GM12878 (cell line): ENCODE results near the gene ZFPM1. TPM values are rescaled to one million over a fixed set of nuclear protein-coding genes. Genes with fewer than 3 reads are reported as not detected.

Experiments used
- ATAC-seq: fragments of 200-7000 bp; cut with Tn5 transposase; 3 replicates; pipeline ENCODE4 v1.9.1; 2020; ENCODE audit warnings: mild to moderate bottlenecking, moderate library complexity
- BruUV-seq: library from RNA; stranded (reverse); fragments of 400-500 nt; replicated peaks from 2 replicates; lab custom pipeline; 2021; lab: Mats Ljungman, UMichigan
- CTCF ChIA-PET: fragments of 300-600 bp; sonication (Branson Sonifier 250); formaldehyde crosslinking; extraction: SDS; loops from one replicate; lab custom pipeline; 2021; ENCODE audit warnings: inconsistent platforms; lab: Yijun Ruan, JAX
- POLR2A ChIA-PET: fragments of 350-600 bp; formaldehyde crosslinking; extraction: SDS; loops from one replicate; lab custom pipeline; 2021; ENCODE audit warnings: inconsistent platforms; lab: Charles Lee
- RAD21 ChIA-PET: fragments of 300-600 bp; sonication (Branson Sonifier 250); formaldehyde crosslinking; loops from one replicate; lab custom pipeline; 2023; ENCODE audit warnings: antibody characterized with exemption; ENCODE audit not compliant: unreplicated experiment; lab: Charles Lee
- SMC1A ChIA-PET: fragments of 300-600 bp; sonication (Branson Sonifier 250); formaldehyde crosslinking; loops from one replicate; lab custom pipeline; 2023; ENCODE audit not compliant: unreplicated experiment, uncharacterized antibody; lab: Charles Lee
- DNase-seq: peaks from one replicate; pipeline ENCODE4 v3.0.0-alpha.2; 2011; ENCODE audit warnings: low read depth, low spot score
- FAIRE-seq: peaks from 3 replicates; lab custom pipeline; 2011; peaks lifted over from hg19 to GRCh38; lab: Jason Lieb, UNC
- H2AFZ ChIP-seq: 2 replicates; pipeline ENCODE4 v1.6.0; 2011; ENCODE audit warnings: low read depth, low read length, control low read depth; ENCODE audit not compliant: control insufficient read depth
- H3K27ac ChIP-seq: 2 replicates; pipeline ENCODE4 v1.5.1; 2011; ENCODE audit warnings: control low read depth; ENCODE audit not compliant: control insufficient read depth, insufficient read depth
- H3K27me3 ChIP-seq, 2 experiments: replicated peaks in 1 of 2; 2 replicates each; pipeline versions ENCODE4 v1.6.0 to v1.6.1; 2011; ENCODE audit warnings: low read length in 1 of 2; ENCODE audit not compliant: control insufficient read depth in 2 of 2, insufficient read depth in 2 of 2
- H3K36me3 ChIP-seq, 2 experiments: 2 replicates each; pipeline ENCODE4 v1.5.1; 2011; ENCODE audit warnings: low read length in 1 of 2; ENCODE audit not compliant: control insufficient read depth in 2 of 2, insufficient read depth in 2 of 2
- H3K4me1 ChIP-seq: 2 replicates; pipeline ENCODE4 v1.6.1; 2011; ENCODE audit warnings: mild to moderate bottlenecking, low read length, moderate library complexity, mixed read lengths; ENCODE audit not compliant: control insufficient read depth, insufficient read depth
- H3K4me2 ChIP-seq: 2 replicates; pipeline ENCODE4 v1.6.0; 2011; ENCODE audit warnings: control low read depth; ENCODE audit not compliant: control insufficient read depth, insufficient read depth
- H3K4me3 ChIP-seq: fragments of 200-600 bp; sonication (generic); 2 replicates; pipeline ENCODE4 v1.5.1; 2016
- H3K79me2 ChIP-seq: 2 replicates; pipeline ENCODE4 v1.6.0; 2011; ENCODE audit warnings: low read length; ENCODE audit not compliant: control insufficient read depth, insufficient read depth
- H3K9ac ChIP-seq: 2 replicates; pipeline ENCODE4 v1.8.0; 2011; ENCODE audit warnings: low read length, control low read depth, mixed read lengths; ENCODE audit not compliant: control insufficient read depth, insufficient read depth
- H3K9me3 ChIP-seq: replicated peaks from 3 replicates; pipeline ENCODE4 v1.5.1; 2011; ENCODE audit warnings: mild to moderate bottlenecking, low read length; ENCODE audit not compliant: control insufficient read depth, insufficient read depth
- H4K20me1 ChIP-seq: 2 replicates; pipeline ENCODE4 v1.6.0; 2011; ENCODE audit not compliant: control insufficient read depth, insufficient read depth
- CREB1 ChIP-seq: IDR thresholded peaks from 2 replicates; pipeline ENCODE4 v1.6.1; 2012; ENCODE audit warnings: low read depth, mild to moderate bottlenecking, inconsistent platforms
- EP300 ChIP-seq, 2 experiments: fragments of 150-350 bp in 1 of 2; IDR thresholded peaks; 2 replicates each; pipeline ENCODE4 v1.6.1; 2011 to 2012; ENCODE audit warnings: low read depth in 2 of 2, low read length in 2 of 2, borderline replicate concordance in 1 of 2, improper control_type of control experiment in 1 of 2, inconsistent platforms in 1 of 2; ENCODE audit not compliant: control insufficient read depth in 1 of 2
- IRF3 ChIP-seq: fragments of 450-650 bp; IDR thresholded peaks from 2 replicates; pipeline ENCODE4 v1.6.1; 2014; ENCODE audit warnings: mild to moderate bottlenecking
- JUND ChIP-seq: IDR thresholded peaks from 2 replicates; pipeline ENCODE4 v1.6.1; 2012; ENCODE audit warnings: low read depth, mild to moderate bottlenecking, low read length, improper control_type of control experiment, moderate library complexity
- KAT2A ChIP-seq: conservative IDR thresholded peaks from 2 replicates; pipeline ENCODE4 v1.6.1; 2011; ENCODE audit warnings: low read depth, low read length; ENCODE audit not compliant: control insufficient read depth
- KDM1A ChIP-seq: fragments of 200-600 bp; sonication (generic); IDR thresholded peaks from 2 replicates; pipeline ENCODE4 v1.6.1; 2016; ENCODE audit warnings: borderline replicate concordance
- NFXL1 ChIP-seq: fragments of 450-650 bp; IDR thresholded peaks from 2 replicates; pipeline ENCODE4 v1.6.1; 2017; ENCODE audit warnings: antibody characterized with exemption, mild to moderate bottlenecking, borderline replicate concordance
- POLR2A ChIP-seq: IDR thresholded peaks from 2 replicates; pipeline ENCODE4 v1.6.1; 2011; ENCODE audit warnings: low read depth, mild to moderate bottlenecking, low read length
- POU2F2 ChIP-seq: IDR thresholded peaks from 3 replicates; pipeline ENCODE4 v1.6.1; 2011; ENCODE audit warnings: low read depth, mild to moderate bottlenecking, low read length, borderline replicate concordance
- RB1 ChIP-seq: fragments of 450-650 bp; formaldehyde crosslinking; IDR thresholded peaks from 2 replicates; pipeline ENCODE4 v1.6.1; 2017; ENCODE audit warnings: mild to moderate bottlenecking, borderline replicate concordance
- RBBP5 ChIP-seq: fragments of 200-600 bp; sonication (generic); conservative IDR thresholded peaks from 2 replicates; pipeline ENCODE4 v1.6.1; 2016
- SP1 ChIP-seq: IDR thresholded peaks from one replicate; pipeline ENCODE4 v1.6.1; 2011; ENCODE audit warnings: low read depth, low read length
- SREBF2 ChIP-seq: IDR thresholded peaks from 2 replicates; pipeline ENCODE4 v1.6.1; 2012; ENCODE audit warnings: mild to moderate bottlenecking, low read length
- SUPT20H ChIP-seq: IDR thresholded peaks from 2 replicates; pipeline ENCODE4 v1.6.1; 2011; ENCODE audit warnings: low read depth, mild to moderate bottlenecking, low read length, moderate library complexity, borderline replicate concordance; ENCODE audit not compliant: control insufficient read depth
- TAF1 ChIP-seq: IDR thresholded peaks from 2 replicates; pipeline ENCODE4 v1.6.1; 2011; ENCODE audit warnings: mild to moderate bottlenecking, low read depth, low read length, borderline replicate concordance
- TBL1XR1 ChIP-seq: IDR thresholded peaks from 2 replicates; pipeline ENCODE4 v1.6.1; 2012; ENCODE audit warnings: low read depth, low read length, improper control_type of control experiment
- TCF12 ChIP-seq: IDR thresholded peaks from 2 replicates; pipeline ENCODE4 v1.6.1; 2011; ENCODE audit warnings: low read depth, mild to moderate bottlenecking, low read length
- ZNF592 ChIP-seq: fragments of 450-650 bp; IDR thresholded peaks from 2 replicates; pipeline ENCODE4 v1.6.1; 2017; ENCODE audit warnings: mild to moderate bottlenecking, moderate library complexity
- WGBS: methylation state at CpG from one replicate; pipeline ENCODE4 v1.1.6; 2016; ENCODE audit warnings: low lambda C conversion rate; ENCODE audit not compliant: insufficient replicate concordance, insufficient coverage; ENCODE audit errors: missing lambda C conversion rate; 5-methylcytosine and 5-hydroxymethylcytosine counted together
- in situ Hi-C: fragments of 300-500 bp; cut with MboI; formaldehyde crosslinking; loops from 9 replicates; pipeline ENCODE4 v1.14.3; 2018; ENCODE audit warnings: mixed read lengths
- intact Hi-C: fragments of 100-400 bp; cut with micrococcal nuclease; formaldehyde crosslinking; loops from one replicate; pipeline ENCODE4 v1.14.2; 2022; ENCODE audit not compliant: unreplicated experiment
- polyA plus RNA-seq, 11 experiments: library from polyadenylated mRNA; depleted of rRNA in 4 of 11; unstranded in 6 of 11; stranded (reverse) in 5 of 11; fragments of >200 nt; fragmentation: Nextera tagmentation in 4 of 11; fragmentation: Illumina TruSeq in 1 of 11; extraction: Ambion mirVana in 4 of 11; extraction: Trizol in 1 of 11; gene quantifications; 1 replicate in 1 of 11; 2 replicates in 10 of 11; pipeline versions ENCODE4 v1.2.1 to v1.2.3, GENCODE V29; 2011 to 2016; ENCODE audit warnings: inconsistent platforms in 2 of 11, missing spikeins in 2 of 11, low read depth in 1 of 11
- total RNA-seq, 4 experiments: library from RNA; depleted of rRNA in 3 of 4; stranded (reverse); fragments of >200 nt in 3 of 4; fragmentation: Illumina TruSeq in 1 of 4; extraction: Trizol in 1 of 4; gene quantifications; 2 replicates each; pipeline versions ENCODE4 v1.2.1 to v1.2.3, GENCODE V29; 2013 to 2021
- TF ChIP-seq, protein P1 (sequence below): fragments of 450-650 bp; IDR thresholded peaks from 2 replicates; pipeline ENCODE4 v1.6.1; 2018; ENCODE audit warnings: borderline replicate concordance, mild to moderate bottlenecking; ENCODE audit not compliant: partially characterized antibody

The ZFPM1 gene
- total and polyA plus RNA-seq, 10 of the 15 experiments (the other 5 are each of a cell fraction or from before 2014, with no cell fraction given): 0.02 to 5.1 (median 0.30) TPM

DNA sequence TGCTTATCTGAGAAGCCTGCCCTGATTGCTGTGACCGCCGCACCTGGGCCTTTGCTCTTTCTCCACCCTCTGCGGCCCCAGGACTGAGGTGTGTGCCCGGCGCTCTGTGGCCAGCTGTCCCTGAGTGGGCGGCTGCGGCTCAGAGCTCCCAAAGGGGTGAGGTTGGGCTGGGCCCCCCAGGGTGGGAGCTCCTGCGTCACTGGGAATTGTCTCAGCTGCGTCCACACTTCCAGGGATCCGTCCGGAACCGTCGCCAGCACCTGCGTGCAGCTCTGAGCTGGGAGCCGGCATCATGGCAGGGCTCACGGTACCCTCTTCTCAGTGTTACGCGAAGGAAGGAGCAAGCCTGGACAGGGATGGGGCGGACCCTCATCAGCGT, 46.0 kb upstream of the ZFPM1 start:
- no peak overlapping the region for H3K27ac ChIP-seq
- H3K9ac ChIP-seq: no peak overlapping the region
- TF ChIP-seq JUND: no peak
- TF ChIP-seq TBL1XR1: no peak
- no peak for TF ChIP-seq RBBP5
- no peak for TF ChIP-seq SUPT20H
- no peak for TF ChIP-seq SREBF2
- no peak for TF ChIP-seq POU2F2
- no peak for TF ChIP-seq RB1
- TF ChIP-seq KDM1A: no peak
- TF ChIP-seq SP1: no peak
- no peak for TF ChIP-seq EP300 (IDR thresholded peaks at IDR 0.05; ENCODE audit: borderline replicate concordance in 1 of 2, control insufficient read depth in 1 of 2, low read depth in 2 of 2, low read length in 2 of 2)
- TF ChIP-seq CREB1: no peak
- no peak for TF ChIP-seq IRF3
- TF ChIP-seq TAF1: no peak
- TF ChIP-seq, protein P1, sequence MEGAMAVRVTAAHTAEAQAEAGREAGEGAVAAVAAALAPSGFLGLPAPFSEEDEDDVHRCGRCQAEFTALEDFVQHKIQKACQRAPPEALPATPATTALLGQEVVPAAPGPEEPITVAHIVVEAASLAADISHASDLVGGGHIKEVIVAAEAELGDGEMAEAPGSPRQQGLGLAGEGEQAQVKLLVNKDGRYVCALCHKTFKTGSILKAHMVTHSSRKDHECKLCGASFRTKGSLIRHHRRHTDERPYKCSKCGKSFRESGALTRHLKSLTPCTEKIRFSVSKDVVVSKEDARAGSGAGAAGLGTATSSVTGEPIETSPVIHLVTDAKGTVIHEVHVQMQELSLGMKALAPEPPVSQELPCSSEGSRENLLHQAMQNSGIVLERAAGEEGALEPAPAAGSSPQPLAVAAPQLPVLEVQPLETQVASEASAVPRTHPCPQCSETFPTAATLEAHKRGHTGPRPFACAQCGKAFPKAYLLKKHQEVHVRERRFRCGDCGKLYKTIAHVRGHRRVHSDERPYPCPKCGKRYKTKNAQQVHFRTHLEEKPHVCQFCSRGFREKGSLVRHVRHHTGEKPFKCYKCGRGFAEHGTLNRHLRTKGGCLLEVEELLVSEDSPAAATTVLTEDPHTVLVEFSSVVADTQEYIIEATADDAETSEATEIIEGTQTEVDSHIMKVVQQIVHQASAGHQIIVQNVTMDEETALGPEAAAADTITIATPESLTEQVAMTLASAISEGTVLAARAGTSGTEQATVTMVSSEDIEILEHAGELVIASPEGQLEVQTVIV: no peak
- TF ChIP-seq NFXL1: no peak
- TF ChIP-seq POLR2A: no peak
- no peak for TF ChIP-seq TCF12
- TF ChIP-seq ZNF592: no peak
- no peak for TF ChIP-seq KAT2A
- H3K36me3 ChIP-seq: no peaks in the 10 kb centered on the region
- H3K4me1 ChIP-seq: no peaks in the 10 kb centered on the region
- intact Hi-C loops: no loop called here
- no peak for ATAC-seq
- BruUV-seq: no TSS peak
- 77% methylated on average over 19 of the region's 20 CpGs for WGBS
- no peak for FAIRE-seq
- ChIA-PET SMC1A (no interaction called here), POLR2A (no interaction called here), RAD21 (no interaction called here), CTCF (no interaction called here)
- no peaks in the 10 kb centered on the region for H4K20me1 ChIP-seq
- H3K27me3 ChIP-seq: no peaks in the 10 kb centered on the region
- H3K4me3 ChIP-seq: no peak overlapping the region
- H3K79me2 ChIP-seq: no peaks in the 10 kb centered on the region
- H3K9me3 ChIP-seq: no peaks in the 10 kb centered on the region
- DNase-seq: no peak
- H2AFZ ChIP-seq: no peak overlapping the region
- in situ Hi-C loops: no loop called here
- no peak overlapping the region for H3K4me2 ChIP-seq
